Measurements from ENCODE around the gene SDC4. TPM values are rescaled to one million over a fixed set of nuclear protein-coding genes. Genes with fewer than 3 reads are reported as not detected.

Gene SDC4
- total RNA-seq, 2 donors from 2014 or later: 71.4 to 95.2 TPM

DNA sequence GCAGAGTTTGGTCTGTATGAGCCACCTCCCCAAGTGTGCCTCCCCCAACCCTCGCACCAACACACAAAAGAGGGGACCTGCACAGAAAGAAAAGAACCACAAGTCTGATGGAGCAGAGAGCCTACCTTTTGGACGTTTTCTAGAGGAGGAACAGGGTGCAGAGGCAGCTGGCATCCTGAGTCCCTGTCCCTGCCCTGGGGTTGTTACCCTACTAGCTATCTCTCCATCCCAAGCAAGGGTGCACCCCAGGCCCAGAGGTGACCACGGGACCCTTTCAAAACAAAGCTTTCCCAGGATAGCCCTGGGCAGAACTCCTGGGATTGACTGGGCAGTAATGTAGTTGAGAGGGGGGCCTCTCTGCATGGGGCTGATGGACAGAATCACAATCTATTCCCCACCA lies 30.4 kb downstream of the SDC4 start:
- Histone ChIP-seq H3K4me3 (no peak overlapping the region), H3K27me3 (peaks cover 4 to 8% of the 10 kb centered on the region in 2 donors), H3K4me1 (peaks cover 0 to 5% of the 10 kb centered on the region in 2 donors), H3K36me3 (no peaks in the 10 kb centered on the region), H3K9me3 (no peaks in the 10 kb centered on the region), H3K27ac (no peak overlapping the region)
- no peak for DNase-seq (ENCODE audit: low spot score)
- TF ChIP-seq, protein P1, sequence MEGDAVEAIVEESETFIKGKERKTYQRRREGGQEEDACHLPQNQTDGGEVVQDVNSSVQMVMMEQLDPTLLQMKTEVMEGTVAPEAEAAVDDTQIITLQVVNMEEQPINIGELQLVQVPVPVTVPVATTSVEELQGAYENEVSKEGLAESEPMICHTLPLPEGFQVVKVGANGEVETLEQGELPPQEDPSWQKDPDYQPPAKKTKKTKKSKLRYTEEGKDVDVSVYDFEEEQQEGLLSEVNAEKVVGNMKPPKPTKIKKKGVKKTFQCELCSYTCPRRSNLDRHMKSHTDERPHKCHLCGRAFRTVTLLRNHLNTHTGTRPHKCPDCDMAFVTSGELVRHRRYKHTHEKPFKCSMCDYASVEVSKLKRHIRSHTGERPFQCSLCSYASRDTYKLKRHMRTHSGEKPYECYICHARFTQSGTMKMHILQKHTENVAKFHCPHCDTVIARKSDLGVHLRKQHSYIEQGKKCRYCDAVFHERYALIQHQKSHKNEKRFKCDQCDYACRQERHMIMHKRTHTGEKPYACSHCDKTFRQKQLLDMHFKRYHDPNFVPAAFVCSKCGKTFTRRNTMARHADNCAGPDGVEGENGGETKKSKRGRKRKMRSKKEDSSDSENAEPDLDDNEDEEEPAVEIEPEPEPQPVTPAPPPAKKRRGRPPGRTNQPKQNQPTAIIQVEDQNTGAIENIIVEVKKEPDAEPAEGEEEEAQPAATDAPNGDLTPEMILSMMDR (IDR thresholded peaks at IDR 0.05): no peak

DNA sequence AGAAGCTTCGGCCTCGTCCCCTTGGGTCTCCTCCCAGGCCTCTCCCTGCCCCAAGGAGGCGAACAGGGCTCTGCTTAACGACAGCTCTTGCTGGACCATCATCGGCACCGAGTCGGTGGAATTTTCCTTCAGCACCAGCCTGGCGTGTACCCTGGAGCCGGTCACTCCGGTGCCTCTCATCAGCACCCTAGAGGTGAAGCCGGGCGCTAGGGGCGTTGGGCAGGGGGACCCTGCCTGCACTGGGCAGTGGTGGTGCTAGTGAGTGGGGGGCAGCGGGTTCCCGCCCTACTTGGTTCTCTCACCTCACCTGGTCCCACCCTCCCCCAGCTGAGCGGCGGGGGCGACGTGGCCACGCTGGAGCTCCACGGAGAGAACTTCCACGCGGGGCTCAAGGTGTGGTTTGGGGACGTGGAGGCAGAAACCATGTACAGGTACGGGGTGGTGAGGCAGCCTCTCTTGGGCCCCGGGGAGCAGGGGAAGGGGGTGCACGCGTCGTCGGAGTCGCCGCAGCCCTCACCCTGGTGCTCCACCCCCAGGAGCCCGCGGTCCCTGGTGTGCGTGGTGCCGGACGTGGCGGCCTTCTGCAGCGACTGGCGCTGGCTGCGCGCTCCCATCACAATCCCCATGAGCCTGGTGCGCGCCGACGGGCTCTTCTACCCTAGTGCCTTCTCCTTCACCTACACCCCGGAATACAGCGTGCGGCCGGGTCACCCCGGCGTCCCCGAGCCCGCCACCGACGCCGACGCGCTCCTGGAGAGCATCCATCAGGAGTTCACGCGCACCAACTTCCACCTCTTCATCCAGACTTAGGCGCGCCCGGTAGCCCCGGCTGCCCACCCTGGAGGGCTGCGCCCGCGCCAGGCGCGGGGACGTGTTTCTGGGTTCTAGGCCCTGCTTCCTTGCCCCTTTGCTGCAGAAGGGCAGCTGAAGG lies 31.8 kb downstream of the SDC4 start:
- H3K4me3 ChIP-seq: no peak overlapping the region
- no peak overlapping the region for H3K27ac ChIP-seq
- H3K27me3 ChIP-seq: peaks cover 4 to 8% of the 10 kb centered on the region in 2 donors
- no peaks in the 10 kb centered on the region for H3K9me3 ChIP-seq
- no peak for DNase-seq (ENCODE audit: low spot score)
- H3K4me1 ChIP-seq: peaks cover 0 to 5% of the 10 kb centered on the region in 2 donors
- H3K36me3 ChIP-seq: no peaks in the 10 kb centered on the region
- TF ChIP-seq, protein P1 (IDR thresholded peaks at IDR 0.05): no peak

DNA sequence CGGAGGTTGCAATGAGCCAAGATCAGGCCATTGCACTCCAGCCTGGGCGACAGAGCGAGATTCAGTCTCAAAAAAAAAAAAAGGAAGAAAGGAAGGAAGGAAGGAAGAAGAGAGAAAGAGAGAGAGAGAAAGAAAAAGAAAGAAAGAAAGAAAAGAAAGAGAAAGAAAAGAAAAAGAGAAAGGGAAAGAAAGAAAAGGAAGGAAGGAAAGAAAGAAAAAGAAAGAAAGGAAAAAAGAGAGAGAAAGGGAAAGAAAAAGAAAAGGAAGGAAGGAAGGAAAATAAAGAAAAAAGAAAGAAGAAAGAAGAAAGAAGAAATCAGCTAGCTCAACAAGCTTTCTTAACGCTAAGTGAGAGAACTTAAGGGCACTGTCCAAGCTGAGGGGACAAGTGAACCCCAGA lies 32.6 kb downstream of the SDC4 start:
- no peak overlapping the region for H3K27ac ChIP-seq
- H3K27me3 ChIP-seq: peaks cover 4 to 8% of the 10 kb centered on the region in 2 donors
- H3K9me3 ChIP-seq: no peaks in the 10 kb centered on the region
- DNase-seq (ENCODE audit: low spot score): no peak
- TF ChIP-seq, protein P1 (IDR thresholded peaks at IDR 0.05): no peak
- H3K4me1 ChIP-seq: peaks cover 0 to 5% of the 10 kb centered on the region in 2 donors
- H3K36me3 ChIP-seq: no peaks in the 10 kb centered on the region
- no peak overlapping the region for H3K4me3 ChIP-seq

DNA sequence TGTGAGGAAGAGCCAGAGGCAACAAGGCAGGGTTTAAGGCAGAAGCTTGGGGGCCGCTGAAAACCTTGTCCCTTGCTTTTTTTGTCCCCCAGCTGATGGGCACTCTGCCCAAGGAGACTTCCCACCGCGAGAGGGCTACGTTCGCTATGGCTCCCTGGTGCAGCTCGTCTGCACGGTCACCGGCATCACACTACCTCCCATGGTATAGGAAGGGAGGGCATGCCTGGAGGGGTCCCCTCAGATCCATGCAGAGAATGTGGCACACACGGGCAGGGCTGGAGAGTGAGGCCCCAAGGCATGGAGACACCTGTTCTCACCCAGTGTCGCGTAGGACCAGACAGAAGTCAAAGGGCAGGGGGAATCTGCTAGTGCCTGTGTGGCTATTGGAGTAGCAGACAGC lies 34.3 kb downstream of the SDC4 start:
- DNase-seq (ENCODE audit: low spot score): no peak
- Histone ChIP-seq H3K36me3 (no peaks in the 10 kb centered on the region), H3K4me1 (no peaks in the 10 kb centered on the region), H3K4me3 (no peak overlapping the region), H3K27ac (no peak overlapping the region), H3K27me3 (peaks cover 4 to 8% of the 10 kb centered on the region in 2 donors), H3K9me3 (no peaks in the 10 kb centered on the region)
- TF ChIP-seq, protein P1 (IDR thresholded peaks at IDR 0.05): no peak

DNA sequence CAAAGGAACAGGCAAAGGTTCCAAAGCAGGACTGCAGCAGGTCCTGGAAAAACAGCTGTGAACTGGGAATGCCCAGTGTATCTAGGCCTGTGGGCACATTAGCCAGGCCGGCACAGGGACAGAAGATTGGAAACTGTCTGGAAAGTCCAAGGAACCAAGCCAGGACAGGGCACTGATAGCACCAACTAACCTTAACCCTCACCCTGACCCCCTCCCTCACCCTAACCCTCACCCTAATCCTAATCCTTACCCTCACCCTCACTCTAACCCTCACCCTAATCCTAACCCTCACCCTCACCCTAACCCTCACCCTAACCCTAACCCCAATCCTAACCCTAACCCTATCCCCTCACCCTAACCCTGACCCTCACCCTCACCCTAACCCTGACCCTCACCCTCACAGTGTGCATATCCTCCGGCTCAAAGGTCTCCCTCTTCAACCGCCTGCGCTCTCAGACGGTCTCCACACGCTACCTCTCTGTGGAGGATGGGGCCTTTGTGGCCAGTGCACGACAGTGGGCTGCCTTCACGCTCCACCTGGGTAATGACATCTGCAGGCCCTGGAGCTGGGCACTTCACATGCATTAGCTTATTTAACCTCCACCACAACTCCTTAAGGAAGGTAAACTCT lies 35.0 kb downstream of the SDC4 start:
- no peaks in the 10 kb centered on the region for H3K36me3 ChIP-seq
- no peaks in the 10 kb centered on the region for H3K9me3 ChIP-seq
- peaks cover 4 to 8% of the 10 kb centered on the region in 2 donors for H3K27me3 ChIP-seq
- peaks cover 0 to 3% of the 10 kb centered on the region in 2 donors for H3K4me1 ChIP-seq
- no peak for DNase-seq (ENCODE audit: low spot score)
- H3K4me3 ChIP-seq: no peak overlapping the region
- H3K27ac ChIP-seq: no peak overlapping the region
- TF ChIP-seq, protein P1 (IDR thresholded peaks at IDR 0.05): no peak
